ENCODE data around the gene ELFN1. TPM values are rescaled to one million over a fixed set of nuclear protein-coding genes. Genes with fewer than 3 reads are reported as not detected.

ELFN1 gene
- total RNA-seq, 1 donor from 2014 or later = not detected

DNA sequence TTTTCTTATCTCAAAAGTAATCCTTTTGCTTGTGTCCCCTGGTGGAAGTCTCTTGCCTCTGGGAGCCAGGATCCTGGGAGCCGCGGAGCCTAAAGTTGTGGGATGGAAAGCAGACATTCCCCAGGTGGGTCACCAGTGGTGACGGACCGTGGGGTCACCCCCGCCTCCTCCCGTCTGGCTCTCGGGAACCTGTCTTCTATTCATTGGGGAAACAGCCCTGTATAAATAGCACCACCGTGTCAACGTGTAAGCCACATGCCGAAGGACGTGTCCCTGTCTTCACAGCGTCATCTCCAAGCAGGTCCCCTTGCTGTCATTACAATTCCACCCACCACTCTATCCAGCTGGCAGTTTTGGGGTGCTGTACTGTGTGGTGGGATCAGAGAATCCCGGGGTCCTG lies 87.5 kb downstream of the ELFN1 start:
- H3K27ac Mint-ChIP-seq = no peak overlapping the region
- intact Hi-C loops (cut with micrococcal nuclease) = no loop called here
- TF ChIP-seq, protein P1, sequence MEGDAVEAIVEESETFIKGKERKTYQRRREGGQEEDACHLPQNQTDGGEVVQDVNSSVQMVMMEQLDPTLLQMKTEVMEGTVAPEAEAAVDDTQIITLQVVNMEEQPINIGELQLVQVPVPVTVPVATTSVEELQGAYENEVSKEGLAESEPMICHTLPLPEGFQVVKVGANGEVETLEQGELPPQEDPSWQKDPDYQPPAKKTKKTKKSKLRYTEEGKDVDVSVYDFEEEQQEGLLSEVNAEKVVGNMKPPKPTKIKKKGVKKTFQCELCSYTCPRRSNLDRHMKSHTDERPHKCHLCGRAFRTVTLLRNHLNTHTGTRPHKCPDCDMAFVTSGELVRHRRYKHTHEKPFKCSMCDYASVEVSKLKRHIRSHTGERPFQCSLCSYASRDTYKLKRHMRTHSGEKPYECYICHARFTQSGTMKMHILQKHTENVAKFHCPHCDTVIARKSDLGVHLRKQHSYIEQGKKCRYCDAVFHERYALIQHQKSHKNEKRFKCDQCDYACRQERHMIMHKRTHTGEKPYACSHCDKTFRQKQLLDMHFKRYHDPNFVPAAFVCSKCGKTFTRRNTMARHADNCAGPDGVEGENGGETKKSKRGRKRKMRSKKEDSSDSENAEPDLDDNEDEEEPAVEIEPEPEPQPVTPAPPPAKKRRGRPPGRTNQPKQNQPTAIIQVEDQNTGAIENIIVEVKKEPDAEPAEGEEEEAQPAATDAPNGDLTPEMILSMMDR (IDR thresholded peaks at IDR 0.05) = no peak
- no peak overlapping the region for H3K4me3 Mint-ChIP-seq
- H3K9me3 Mint-ChIP-seq = peaks cover 3% of the 10 kb centered on the region
- DNase-seq = no peak
- H3K36me3 Mint-ChIP-seq (ENCODE audit: low read depth) = no peaks in the 10 kb centered on the region
- peaks cover 25% of the 10 kb centered on the region for H3K4me1 Mint-ChIP-seq
- peaks cover 14% of the 10 kb centered on the region for H3K27me3 Mint-ChIP-seq
- ATAC-seq (ENCODE audit: low read depth) = no peak
- ChIA-PET CTCF (no interaction called here), POLR2A (no interaction called here)

DNA sequence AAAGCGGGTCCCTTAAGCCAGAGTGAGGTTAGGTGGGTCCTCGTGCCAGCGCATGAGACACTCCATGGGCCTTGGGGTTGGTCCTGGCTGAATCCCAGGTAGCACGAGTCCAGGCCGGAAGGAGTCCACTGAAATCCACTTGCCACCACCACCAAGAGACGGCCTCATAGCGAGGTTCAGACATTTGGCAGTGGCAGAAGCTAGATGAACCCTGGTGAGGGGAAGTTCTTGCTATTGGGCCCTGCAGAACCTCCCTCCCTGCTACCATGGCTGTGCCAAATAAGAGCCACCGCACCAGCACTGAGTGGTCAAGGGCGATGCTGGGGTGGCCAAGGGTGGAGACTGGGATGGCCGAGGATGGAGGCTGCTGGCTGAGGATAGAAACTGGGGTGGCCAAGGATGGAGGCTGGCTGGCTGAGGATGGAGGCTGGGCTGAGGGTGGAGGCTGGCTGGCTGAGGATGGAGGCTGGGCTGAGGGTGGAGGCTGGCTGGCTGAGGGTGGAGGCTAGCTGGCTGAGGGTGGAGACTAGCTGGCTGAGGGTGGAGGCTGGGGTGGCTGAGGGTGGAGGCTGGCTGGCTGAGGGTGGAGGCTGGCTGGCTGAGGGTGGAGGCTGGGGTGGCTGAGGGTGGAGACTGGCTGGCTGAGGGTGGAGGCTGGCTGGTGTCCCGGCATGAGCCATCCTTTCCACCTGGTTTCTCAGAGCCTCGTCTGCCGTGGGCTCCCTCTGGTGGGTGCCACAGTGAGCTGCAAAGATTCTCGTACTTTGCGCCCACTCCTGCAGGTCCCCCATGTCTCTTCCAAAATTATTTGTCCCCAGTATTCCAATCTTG lies 88.2 kb downstream of the ELFN1 start:
- DNase-seq = no peak
- no peaks in the 10 kb centered on the region for H3K36me3 Mint-ChIP-seq (ENCODE audit: low read depth)
- no peak overlapping the region for H3K27ac Mint-ChIP-seq
- H3K9me3 Mint-ChIP-seq = peaks cover 3% of the 10 kb centered on the region
- no peak overlapping the region for H3K4me3 Mint-ChIP-seq
- POLR2A ChIA-PET = no interaction called here
- intact Hi-C loops (cut with micrococcal nuclease) = loop anchor here (1.0 kb wide), 1 partner anchor 179 kb away; no protein-coding TSS in a partner anchor
- CTCF ChIA-PET = no interaction called here
- H3K27me3 Mint-ChIP-seq = peaks cover 14% of the 10 kb centered on the region
- peaks cover 19% of the 10 kb centered on the region for H3K4me1 Mint-ChIP-seq
- TF ChIP-seq, protein P1 (IDR thresholded peaks at IDR 0.05) = no peak
- ATAC-seq (ENCODE audit: low read depth) = no peak

DNA sequence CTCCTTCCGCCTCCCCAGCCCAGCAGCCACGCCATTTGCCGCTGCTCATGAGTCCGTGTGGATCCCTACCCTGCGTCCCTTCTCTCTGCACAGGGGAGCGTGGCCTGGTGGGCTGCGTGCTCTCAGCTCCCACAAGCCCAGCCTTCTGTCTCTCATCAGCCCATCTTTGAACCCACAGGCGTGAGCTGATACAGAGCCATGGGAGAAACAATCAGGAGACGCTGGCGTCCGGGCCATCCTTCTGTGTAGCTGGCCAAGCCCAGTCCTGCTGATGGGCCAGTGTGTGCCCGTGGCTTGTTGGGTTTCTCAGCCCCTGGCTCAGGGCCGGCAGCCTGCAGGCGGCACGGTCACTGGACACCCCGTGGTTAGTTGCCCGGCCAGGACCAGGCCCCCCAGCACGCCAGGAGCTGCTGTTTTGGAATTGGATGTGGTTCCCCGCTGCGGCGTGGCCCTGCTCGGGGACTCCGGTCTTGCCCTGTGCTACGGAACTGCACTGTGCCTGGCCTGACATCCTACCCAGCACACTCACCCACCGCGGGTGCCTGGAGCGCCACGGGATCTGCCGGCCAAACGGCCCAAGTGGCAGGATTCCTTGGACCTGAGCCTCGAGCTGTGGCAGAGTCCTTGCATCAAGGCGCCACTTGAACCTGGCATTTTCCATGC lies 88.9 kb downstream of the ELFN1 start:
- Mint-ChIP-seq H3K4me1 (peaks cover 15% of the 10 kb centered on the region), H3K4me3 (no peak overlapping the region), H3K9me3 (no peaks in the 10 kb centered on the region), H3K27me3 (peaks cover 14% of the 10 kb centered on the region), H3K36me3 (ENCODE audit: low read depth) (no peaks in the 10 kb centered on the region), H3K27ac (no peak overlapping the region)
- ATAC-seq (ENCODE audit: low read depth) (no peak), DNase-seq (no peak)
- TF ChIP-seq, protein P1 (IDR thresholded peaks at IDR 0.05) = no peak
- ChIA-PET POLR2A (no interaction called here), CTCF (no interaction called here)
- intact Hi-C loops (cut with micrococcal nuclease) = loop anchor here (1.0 kb wide), 1 partner anchor 180 kb away; no protein-coding TSS in a partner anchor

DNA sequence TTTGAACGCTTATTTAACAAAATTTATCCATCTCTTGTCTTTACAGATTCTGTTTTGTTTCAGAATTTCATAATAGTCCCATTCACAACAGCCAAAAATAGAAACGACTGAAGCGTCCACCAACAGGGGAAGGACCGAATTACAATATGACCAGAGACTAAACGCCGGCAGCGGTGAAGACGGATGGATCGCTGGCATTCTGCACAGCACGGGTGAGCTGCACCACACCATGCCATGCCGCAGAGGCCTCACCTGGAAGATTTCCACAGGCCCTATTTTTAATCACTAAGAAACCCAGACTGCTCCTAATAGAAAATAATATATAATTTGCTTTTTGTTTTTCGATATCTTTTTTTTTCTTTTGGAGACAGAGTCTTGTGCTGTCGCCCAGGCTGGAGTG lies 91.0 kb downstream of the ELFN1 start:
- Mint-ChIP-seq H3K27ac (no peak overlapping the region), H3K9me3 (no peaks in the 10 kb centered on the region), H3K27me3 (peaks cover 12% of the 10 kb centered on the region), H3K4me3 (no peak overlapping the region), H3K4me1 (peaks cover 6% of the 10 kb centered on the region), H3K36me3 (ENCODE audit: low read depth) (no peaks in the 10 kb centered on the region)
- POLR2A ChIA-PET = no interaction called here
- intact Hi-C loops (cut with micrococcal nuclease) = no loop called here
- DNase-seq (no peak), ATAC-seq (ENCODE audit: low read depth) (no peak)
- TF ChIP-seq, protein P1 (IDR thresholded peaks at IDR 0.05) = no peak
- CTCF ChIA-PET = no interaction called here

DNA sequence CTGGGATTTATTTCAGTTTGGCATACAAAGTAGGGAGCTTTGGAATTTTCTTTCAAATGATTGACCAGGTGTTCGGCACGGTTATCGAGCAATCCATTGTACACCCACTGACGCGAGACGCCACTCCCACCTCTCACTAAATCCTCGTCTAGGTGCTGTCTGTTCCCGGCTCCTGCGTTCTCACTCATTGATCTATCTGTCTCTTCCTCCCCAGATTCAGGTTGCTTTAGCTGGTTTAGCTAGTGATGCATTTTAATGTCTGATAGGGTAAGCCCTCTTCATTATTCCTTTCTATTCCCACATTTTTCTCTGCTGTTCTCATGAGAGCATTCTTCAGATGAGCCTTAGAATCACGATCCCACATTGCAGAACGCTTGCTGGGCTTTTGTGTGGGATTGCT lies 91.7 kb downstream of the ELFN1 start:
- ATAC-seq (ENCODE audit: low read depth) = no peak
- Mint-ChIP-seq H3K4me3 (no peak overlapping the region), H3K27me3 (peaks cover 9% of the 10 kb centered on the region), H3K4me1 (peaks cover 1% of the 10 kb centered on the region), H3K36me3 (ENCODE audit: low read depth) (no peaks in the 10 kb centered on the region), H3K9me3 (no peaks in the 10 kb centered on the region), H3K27ac (no peak overlapping the region)
- TF ChIP-seq, protein P1 (IDR thresholded peaks at IDR 0.05) = no peak
- no peak for DNase-seq
- intact Hi-C loops (cut with micrococcal nuclease) = no loop called here
- ChIA-PET CTCF (no interaction called here), POLR2A (no interaction called here)

Data from activated B cell treated with CpG ODN at 0.5 μM for 24 hours (primary cell).